HepG2 (cell line): ENCODE data around the gene ETFDH. TPM values are rescaled to one million over a fixed set of nuclear protein-coding genes. Genes with fewer than 3 reads are reported as not detected.
A peak's percentile ranks its signal among the peaks of the same experiment; 100 is the strongest.
"Not testable (repeated sequence)": the region's sequence is repeated elsewhere in the genome, so short reads cannot be mapped to it uniquely, and the experiment has no call there.

Experiments
- ATAC-seq: fragments of 200-7000 bp; cut with Tn5 transposase; 3 replicates; pipeline ENCODE4 v1.9.1; 2020; ENCODE audit warnings: mild to moderate bottlenecking, moderate library complexity
- BruUV-seq: library from RNA; stranded (reverse); fragments of 400-500 nt; replicated peaks from 2 replicates; lab custom pipeline; 2021; lab: Mats Ljungman, UMichigan
- CTCF ChIA-PET: fragments of 300-600 bp; formaldehyde crosslinking; extraction: SDS; loops from one replicate; lab custom pipeline; 2021; ENCODE audit warnings: low total read pairs, inconsistent platforms, low intra/inter-chr PET ratio; lab: Yijun Ruan, JAX
- POLR2A ChIA-PET: fragments of 350-600 bp; sonication (Branson Sonifier 250); formaldehyde crosslinking; loops from one replicate; lab custom pipeline; 2020; ENCODE audit warnings: antibody characterized with exemption, inconsistent platforms; lab: Yijun Ruan, JAX
- DNase-seq: peaks from one replicate; pipeline ENCODE4 v3.0.0-alpha.2; 2015; ENCODE audit warnings: low spot score
- FAIRE-seq: peaks from 3 replicates; lab custom pipeline; 2011; peaks lifted over from hg19 to GRCh38; lab: Jason Lieb, UNC
- H2AFZ ChIP-seq: one replicate; pipeline ENCODE4 v1.6.1; 2011; ENCODE audit warnings: low read length, inconsistent platforms
- H3K27ac ChIP-seq: fragments of 300-600 bp; 3 replicates; pipeline ENCODE4 v1.8.0; 2011; ENCODE audit warnings: mixed run types, mild to moderate bottlenecking, mixed read lengths, low read length, inconsistent platforms; ENCODE audit not compliant: insufficient read depth; ENCODE audit errors: extremely low read length
- H3K27me3 ChIP-seq, 2 experiments: fragments of 200-600 bp in 1 of 2; 2 replicates in 1 of 2; 3 replicates in 1 of 2; pipeline versions ENCODE4 v1.6.0 to v1.8.0; 2011; ENCODE audit warnings: low read length in 2 of 2, mild to moderate bottlenecking in 2 of 2, moderate library complexity in 2 of 2, inconsistent platforms in 1 of 2; ENCODE audit not compliant: insufficient read depth in 2 of 2, control insufficient read depth in 1 of 2
- H3K36me3 ChIP-seq, 2 experiments: fragments of 200-600 bp in 1 of 2; replicated peaks in 1 of 2; 2 replicates in 1 of 2; 3 replicates in 1 of 2; pipeline versions ENCODE4 v1.5.1 to v1.8.0; 2011; ENCODE audit warnings: low read length in 2 of 2, inconsistent platforms in 1 of 2; ENCODE audit not compliant: insufficient read depth in 2 of 2, control insufficient read depth in 1 of 2
- H3K4me1 ChIP-seq: 2 replicates; pipeline ENCODE4 v1.5.1; 2012; ENCODE audit warnings: low read length, inconsistent platforms; ENCODE audit not compliant: insufficient read depth
- H3K4me2 ChIP-seq: 2 replicates; pipeline ENCODE4 v1.6.0; 2011; ENCODE audit warnings: low read depth, low read length, inconsistent platforms
- H3K4me3 ChIP-seq, 3 experiments: fragments of 200-600 bp in 1 of 3; sonication (generic), shearing (Covaris generic) in 1 of 3; replicated peaks in 1 of 3; 2 replicates each; pipeline ENCODE4 v1.5.1; 2011 to 2016; ENCODE audit warnings: low read length in 3 of 3, inconsistent platforms in 2 of 3, low read depth in 2 of 3, mild to moderate bottlenecking in 2 of 3, control low read depth in 1 of 3, mixed read lengths in 1 of 3; ENCODE audit not compliant: insufficient read depth in 1 of 3
- H3K79me2 ChIP-seq: one replicate; pipeline ENCODE4 v1.6.1; 2011; ENCODE audit warnings: low read length, inconsistent platforms; ENCODE audit not compliant: insufficient read depth
- H3K9ac ChIP-seq: 2 replicates; pipeline ENCODE4 v1.6.0; 2011; ENCODE audit warnings: mild to moderate bottlenecking, low read depth, low read length, inconsistent platforms; ENCODE audit not compliant: insufficient read depth
- H3K9me3 ChIP-seq: 2 replicates; pipeline ENCODE4 v1.5.1; 2012; ENCODE audit warnings: mild to moderate bottlenecking, low read length
- H4K20me1 ChIP-seq: 2 replicates; pipeline ENCODE4 v1.6.0; 2011; ENCODE audit warnings: inconsistent platforms, mild to moderate bottlenecking, low read length, moderate library complexity; ENCODE audit not compliant: insufficient read depth
- BRCA1 ChIP-seq: sonication (generic); formaldehyde crosslinking; IDR thresholded peaks from 2 replicates; pipeline ENCODE4 v1.4.0; 2020; ENCODE audit warnings: missing genetic modification reagents
- FOXM1 ChIP-seq: sonication (generic); formaldehyde crosslinking; IDR thresholded peaks from 2 replicates; pipeline ENCODE4 v1.5.0; 2020; ENCODE audit warnings: missing genetic modification reagents
- ZNF333 ChIP-seq: sonication (generic); formaldehyde crosslinking; IDR thresholded peaks from 2 replicates; pipeline ENCODE4 v1.4.0; 2020; ENCODE audit warnings: mild to moderate bottlenecking, missing genetic modification reagents, borderline replicate concordance
- ZNF441 ChIP-seq: sonication (generic); formaldehyde crosslinking; IDR thresholded peaks from 2 replicates; pipeline ENCODE4 v1.7.0; 2021; ENCODE audit warnings: missing genetic modification reagents, borderline replicate concordance
- WGBS: methylation state at CpG from one replicate; pipeline ENCODE4 v1.1.6; 2017; ENCODE audit warnings: low lambda C conversion rate; 5-methylcytosine and 5-hydroxymethylcytosine counted together
- in situ Hi-C: cut with HindIII; loops from 2 replicates; pipeline ENCODE4 v1.10.0; 2017; ENCODE audit warnings: low pct_unique_long_range_greater_than_20kb; ENCODE audit not compliant: extremely low pct_ligation_motif_present
- intact Hi-C: fragments of 100-400 bp; cut with micrococcal nuclease; formaldehyde crosslinking; loops from one replicate; pipeline ENCODE4 v1.10.0; 2022; ENCODE audit not compliant: unreplicated experiment
- polyA plus RNA-seq, 8 experiments: library from polyadenylated mRNA; depleted of rRNA in 3 of 8; stranded (reverse) in 7 of 8; unstranded in 1 of 8; fragments of >200 nt; fragmentation: Illumina TruSeq in 4 of 8; extraction: Trizol in 4 of 8; gene quantifications; 2 replicates each; pipeline versions ENCODE4 v1.2.1 to v1.2.3, GENCODE V29; 2011 to 2016; ENCODE audit warnings: low read depth in 4 of 8, missing spikeins in 1 of 8, mixed read lengths in 1 of 8; ENCODE audit not compliant: insufficient read depth in 1 of 8
- total RNA-seq, 5 experiments: library from RNA; depleted of rRNA; stranded (reverse); fragments of >200 nt; fragmentation: Illumina TruSeq; extraction: Trizol; gene quantifications; 2 replicates each; pipeline ENCODE4 v1.2.3, GENCODE V29; 2016; ENCODE audit warnings: low read depth in 1 of 5

Gene ETFDH
- total and polyA plus RNA-seq, 2 of the 13 experiments (the other 11 are each of a cell fraction or from before 2014, with no cell fraction given): 14.7 to 17.8 TPM

GRCh38 chr4:158750379-158750778, 78.3 kb downstream of the ETFDH start (continued):
- TF ChIP-seq FOXM1 (CRISPR knock-in tag): no peak

- FAIRE-seq (no peak), ATAC-seq (no peak), DNase-seq (no peak)
- Histone ChIP-seq H3K4me3 (no peak overlapping the region), H3K9ac (no peak overlapping the region), H3K36me3 (no peaks in the 10 kb centered on the region), H3K27me3 (no peaks in the 10 kb centered on the region), H2AFZ (no peak overlapping the region), H3K4me1 (peaks cover 27% of the 10 kb centered on the region), H3K9me3 (no peaks in the 10 kb centered on the region), H3K4me2 (no peak overlapping the region), H3K27ac (no peak overlapping the region), H3K79me2 (no peaks in the 10 kb centered on the region), H4K20me1 (no peaks in the 10 kb centered on the region)
- in situ Hi-C loops: no loop called here
- 87% methylated on average over 5 of the region's 5 CpGs for WGBS
- POLR2A ChIA-PET: no interaction called here
- CTCF ChIA-PET: no interaction called here
- TF ChIP-seq BRCA1 (CRISPR knock-in tag): no peak
- TF ChIP-seq ZNF333 (CRISPR knock-in tag): no peak
- intact Hi-C loops: no loop called here
- no TSS peak for BruUV-seq
Observed at GRCh38 chr4:158754385-158755180, 82.5 kb downstream of the ETFDH start.

- H3K9me3 ChIP-seq, H3K4me3 ChIP-seq, in situ Hi-C loops, FAIRE-seq, H3K9ac ChIP-seq, BruUV-seq, H3K79me2 ChIP-seq: not testable (repeated sequence)
- TF ChIP-seq ZNF441 (CRISPR knock-in tag): 0 out of 2 replicates have a peak, but pooled peaks have one; percentile 53
- TF ChIP-seq, all 625 proteins: peak for 1; not testable (repeated sequence) for 624
- ATAC-seq, H3K27ac ChIP-seq, H3K36me3 ChIP-seq, CTCF ChIA-PET, H3K27me3 ChIP-seq, DNase-seq, intact Hi-C loops, H4K20me1 ChIP-seq, H2AFZ ChIP-seq: not testable (repeated sequence)
- 21% methylated on average over 7 of the region's 7 CpGs for WGBS
- Histone ChIP-seq H3K4me2 (0 out of 2 replicates have a peak overlapping the region, but pooled peaks have one; percentile 29), H3K4me1 (peaks cover 27% of the 10 kb centered on the region)
- POLR2A ChIA-PET: interaction anchor here (0.7 kb wide), 1 partner anchor 71 kb away, joined by 3 read pairs; no protein-coding TSS in a partner anchor
Observed at GRCh38 chr4:158755819-158756218, 83.7 kb downstream of the ETFDH start.
